GM21526 (cell line): Measurements from ENCODE around the gene SLC25A13.

ENCODE experiments used
- ATAC-seq: cut with Tn5 transposase; IDR thresholded peaks from one replicate; pipeline ENCODE4 v1.9.1; 2021; ENCODE audit warnings: moderate library complexity; ENCODE audit not compliant: unreplicated experiment, low FRiP score

SLC25A13 gene

DNA sequence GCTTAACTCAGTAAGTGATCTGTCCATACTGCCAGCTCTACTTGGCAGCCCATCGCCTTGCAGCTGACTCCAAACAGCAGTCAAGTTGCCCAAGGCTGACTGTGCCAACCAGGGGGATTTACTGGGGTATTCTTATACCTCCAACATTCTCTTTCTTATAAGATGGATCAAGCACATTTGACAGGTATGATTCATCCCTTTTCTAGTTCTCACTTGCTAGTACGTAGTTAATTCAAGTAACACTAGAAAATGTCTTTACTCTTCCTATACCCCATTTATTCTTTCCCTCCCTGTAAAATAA lies 77.0 kb downstream of the SLC25A13 start:
- ATAC-seq: no peak

DNA sequence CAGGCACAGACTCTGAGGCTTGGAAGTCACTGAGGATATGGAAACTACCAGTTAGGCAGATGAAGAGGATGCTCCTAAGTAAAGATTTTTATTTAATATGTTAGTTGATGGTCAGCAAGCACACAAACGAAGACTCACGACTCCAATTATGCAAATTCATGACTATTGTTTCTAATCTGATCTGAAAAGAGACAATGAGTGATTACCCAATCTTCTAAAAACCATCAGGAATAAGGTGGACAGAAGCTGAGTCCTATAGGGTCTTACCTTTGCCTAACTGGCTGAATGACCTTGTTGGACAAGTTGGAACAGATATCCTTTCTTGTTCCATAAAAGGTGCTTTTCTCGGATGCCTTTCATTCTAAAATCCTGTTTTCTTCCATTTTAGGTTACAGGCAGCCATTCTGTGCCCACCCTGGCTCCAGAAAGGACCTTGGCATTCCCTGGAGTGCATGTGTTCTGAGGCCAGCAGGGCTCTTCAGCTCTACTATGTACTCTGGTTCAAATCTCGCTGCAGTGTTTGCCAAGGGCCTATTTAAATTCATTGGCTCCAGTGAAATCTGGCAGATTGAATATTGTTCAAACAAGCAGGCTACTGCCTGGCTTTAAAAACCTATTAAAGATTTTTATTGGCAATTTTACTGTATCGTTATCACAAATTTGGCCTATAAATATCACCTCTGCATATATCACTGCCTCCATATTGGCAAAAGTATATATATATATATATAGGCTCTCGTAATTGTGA lies 77.5 kb downstream of the SLC25A13 start:
- no peak for ATAC-seq

DNA sequence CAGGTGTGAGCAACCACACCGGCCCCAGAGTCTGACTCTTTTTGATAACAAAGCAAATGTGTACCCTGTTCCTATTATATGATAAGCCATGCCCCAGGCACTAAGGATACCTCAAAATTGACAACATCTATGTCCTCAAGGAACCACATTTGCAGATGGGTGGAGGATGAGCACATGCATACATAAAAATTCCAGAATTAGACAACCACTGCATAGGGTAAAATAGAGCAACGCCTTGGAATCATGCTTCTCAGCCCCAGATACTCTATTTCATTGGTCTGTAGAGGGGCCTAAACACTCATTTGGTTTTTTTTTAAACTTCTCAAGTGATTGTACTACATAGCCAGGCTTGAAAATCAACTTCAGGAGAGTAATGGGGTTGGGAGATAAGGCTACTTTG lies 78.7 kb downstream of the SLC25A13 start:
- ATAC-seq: no peak

DNA sequence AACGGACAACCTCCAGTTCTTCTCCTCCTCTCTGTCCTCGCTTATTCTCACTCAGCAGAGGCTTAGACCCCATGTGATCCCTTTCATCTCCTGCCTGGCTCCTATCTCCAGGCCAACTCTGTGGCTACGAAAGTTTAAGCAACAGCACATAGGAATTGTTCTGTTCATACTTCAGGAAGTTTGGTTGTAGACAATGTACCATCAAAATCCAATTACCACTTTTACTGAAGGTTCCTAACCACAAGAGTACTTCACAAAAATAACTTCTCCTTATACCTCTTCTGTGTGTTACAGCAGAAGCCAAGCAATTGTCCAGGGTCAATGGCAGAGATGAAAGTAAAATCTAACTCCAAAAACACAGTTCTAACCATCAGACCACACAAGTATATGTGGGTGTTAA lies 80.0 kb downstream of the SLC25A13 start:
- no peak for ATAC-seq

DNA sequence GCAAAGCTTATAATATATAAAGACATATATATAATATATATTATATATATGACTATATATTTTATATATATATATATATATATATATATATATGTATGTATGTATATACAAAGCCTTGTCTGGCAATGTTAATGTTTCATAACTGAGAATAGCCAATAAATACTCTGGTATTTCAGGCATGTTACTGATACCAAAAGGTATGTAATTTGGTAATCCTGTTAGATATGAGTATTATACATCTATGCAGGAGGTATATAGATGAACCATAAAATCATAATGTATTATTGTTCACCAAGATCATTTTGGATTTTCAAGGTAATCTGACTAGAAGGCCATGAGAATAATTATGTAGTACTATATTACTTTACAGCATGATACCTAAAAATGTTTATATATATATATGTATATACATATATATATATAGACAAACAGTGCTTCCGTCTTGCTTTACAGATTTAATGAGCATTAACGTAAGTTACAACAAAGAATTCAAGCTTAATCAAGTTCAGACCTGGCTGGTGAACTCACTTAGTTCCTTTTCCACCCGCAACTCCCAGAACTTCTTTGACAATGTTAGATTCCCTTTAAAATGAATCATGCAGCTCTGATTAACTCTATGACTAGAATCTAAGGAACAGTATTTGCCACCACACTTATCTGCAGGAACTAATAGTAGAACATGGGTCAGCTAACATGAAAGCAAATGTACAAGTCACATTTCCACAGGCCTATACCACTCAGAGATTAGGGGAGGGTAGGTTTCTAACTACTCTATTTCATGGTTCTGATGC lies 82.7 kb downstream of the SLC25A13 start:
- ATAC-seq: no peak

DNA sequence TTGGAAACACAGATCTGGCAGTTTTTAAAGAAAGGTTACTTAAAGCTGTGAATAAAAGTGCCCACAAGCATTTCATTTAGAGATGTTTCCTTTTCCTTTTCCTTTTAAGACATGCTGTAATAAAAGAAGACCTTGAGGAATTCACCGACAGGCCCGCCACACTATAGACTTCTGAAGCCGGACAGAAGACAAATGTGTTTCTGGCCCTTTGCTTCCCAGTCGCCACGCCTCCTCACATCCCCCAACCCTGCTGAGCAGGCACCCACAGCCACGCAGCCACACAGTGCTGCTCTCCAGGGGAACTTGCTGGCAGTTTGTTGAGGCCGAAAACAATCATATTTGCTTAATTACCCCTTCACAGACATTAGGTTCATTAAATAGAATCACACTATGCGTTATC lies 83.4 kb downstream of the SLC25A13 start:
- ATAC-seq: no peak

DNA sequence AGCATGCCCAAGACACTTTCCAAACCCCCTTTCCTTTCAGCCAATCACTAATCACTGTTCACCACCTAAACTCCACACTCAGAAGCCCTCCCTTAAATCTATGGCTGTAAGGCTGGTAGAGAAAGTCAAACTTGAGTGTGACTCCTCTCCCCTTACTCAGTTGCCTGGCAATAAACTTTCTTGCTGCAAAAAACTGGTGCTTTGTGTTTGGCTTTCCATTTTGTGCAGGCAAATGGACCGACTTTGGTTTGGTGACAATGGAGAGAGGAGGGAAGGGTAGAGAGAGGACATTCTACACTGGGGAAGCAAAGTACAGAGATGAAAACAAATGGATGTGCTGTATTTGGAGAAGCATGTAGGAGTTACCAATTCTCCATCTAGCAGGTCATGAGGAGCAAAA lies 84.9 kb downstream of the SLC25A13 start:
- ATAC-seq: no peak

DNA sequence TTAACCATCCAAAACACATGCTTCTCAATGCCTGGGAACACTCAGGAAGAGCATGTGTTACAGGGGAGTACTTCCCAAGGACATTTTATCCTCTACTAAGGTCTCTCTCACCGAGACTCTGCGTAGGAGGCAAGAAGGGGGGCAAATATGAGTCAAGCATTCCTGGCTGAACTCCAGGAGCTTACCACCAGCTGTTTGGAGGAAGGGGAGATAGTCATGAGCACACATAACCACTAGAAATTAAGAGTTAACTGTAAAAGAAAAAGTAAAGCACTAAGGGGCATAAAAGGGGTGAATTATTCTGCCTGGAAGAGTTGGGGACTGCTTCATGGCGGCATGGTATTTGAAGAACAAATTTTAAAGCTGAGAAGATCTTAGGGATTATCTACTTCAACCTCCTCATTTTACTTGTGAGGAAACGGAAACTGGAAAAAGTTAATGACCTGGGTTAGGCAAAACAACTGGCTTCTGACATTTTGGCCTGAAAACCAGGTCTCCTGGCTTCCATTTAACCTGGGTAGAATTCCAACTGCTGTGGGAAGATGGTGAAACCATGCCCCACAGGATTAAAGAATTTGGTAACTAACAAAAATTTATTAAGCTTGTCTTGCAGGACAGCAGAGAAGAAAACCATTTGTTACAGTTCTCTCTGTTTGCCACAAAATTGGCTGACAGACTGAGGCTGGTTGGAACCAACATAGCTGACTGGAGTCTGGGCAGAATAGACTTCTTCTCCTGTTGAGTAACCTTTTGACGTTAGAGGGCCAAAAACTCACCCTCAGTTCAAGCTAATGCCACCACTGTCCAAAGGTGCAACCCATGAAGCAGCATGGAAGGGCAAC lies 85.5 kb downstream of the SLC25A13 start:
- no peak for ATAC-seq

DNA sequence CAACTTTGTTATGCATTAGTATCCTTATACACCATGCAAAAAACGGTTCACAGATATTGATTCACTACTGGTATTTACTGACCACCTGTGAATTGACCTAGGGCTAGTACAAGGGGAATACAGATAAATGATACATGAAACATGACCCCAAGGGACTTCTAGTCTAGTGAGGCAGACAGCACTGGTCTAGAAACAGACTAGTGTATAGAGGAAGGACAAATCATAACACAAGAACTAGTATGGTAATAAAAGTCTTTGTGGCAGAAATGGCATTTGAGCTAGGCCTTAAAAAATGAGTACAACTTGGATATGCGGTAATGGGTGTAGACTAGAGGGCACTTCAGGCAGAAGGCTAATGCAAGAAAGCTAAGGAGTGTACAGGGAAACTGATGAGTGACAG lies 86.6 kb downstream of the SLC25A13 start:
- ATAC-seq: no peak

DNA sequence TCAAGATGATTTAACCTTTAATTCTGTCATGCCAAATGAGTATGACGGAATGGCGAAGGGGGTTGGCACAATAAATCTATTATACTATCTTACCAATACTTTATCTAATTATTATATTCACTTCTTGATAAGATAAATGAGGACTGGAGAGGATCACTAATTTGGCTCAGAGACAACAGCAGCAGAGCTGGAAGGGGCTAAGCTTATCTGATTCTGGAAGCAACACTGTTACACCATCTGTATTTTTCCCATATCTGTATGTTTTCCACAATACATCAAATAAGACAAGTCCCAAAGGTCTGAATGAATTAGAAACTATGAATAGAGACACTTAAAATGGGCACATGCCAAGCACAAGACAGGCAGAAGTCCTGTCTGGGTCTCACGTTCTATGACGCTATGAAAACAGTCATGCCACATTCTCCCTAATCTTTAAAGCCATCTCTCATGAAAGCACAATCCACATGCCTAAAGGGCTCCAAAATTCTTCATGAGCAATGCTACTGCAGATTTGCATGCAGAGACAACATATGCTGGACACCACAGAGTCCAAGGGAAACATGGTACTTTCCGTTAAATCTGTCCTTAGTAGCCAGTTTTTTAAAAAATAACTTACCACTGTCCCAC lies 88.3 kb downstream of the SLC25A13 start:
- no peak for ATAC-seq

DNA sequence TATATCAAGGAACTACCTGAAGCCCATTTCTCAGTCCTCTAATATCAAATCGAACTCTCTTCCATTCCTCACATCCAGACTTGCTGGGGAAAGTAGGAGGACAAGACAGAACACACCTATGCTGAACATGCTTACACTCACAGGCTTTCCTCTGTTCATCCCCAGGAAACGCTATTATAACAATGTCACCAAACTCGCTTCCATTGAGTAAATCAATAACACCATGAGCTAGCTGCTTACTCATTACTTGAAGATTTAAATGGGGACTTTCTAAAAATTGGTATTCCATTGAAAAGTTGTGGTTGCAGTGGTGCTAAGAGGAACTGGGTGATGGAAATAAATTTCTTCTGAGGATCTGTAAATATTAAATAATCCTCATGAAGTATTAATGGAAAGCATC lies 88.8 kb downstream of the SLC25A13 start:
- ATAC-seq: no peak

DNA sequence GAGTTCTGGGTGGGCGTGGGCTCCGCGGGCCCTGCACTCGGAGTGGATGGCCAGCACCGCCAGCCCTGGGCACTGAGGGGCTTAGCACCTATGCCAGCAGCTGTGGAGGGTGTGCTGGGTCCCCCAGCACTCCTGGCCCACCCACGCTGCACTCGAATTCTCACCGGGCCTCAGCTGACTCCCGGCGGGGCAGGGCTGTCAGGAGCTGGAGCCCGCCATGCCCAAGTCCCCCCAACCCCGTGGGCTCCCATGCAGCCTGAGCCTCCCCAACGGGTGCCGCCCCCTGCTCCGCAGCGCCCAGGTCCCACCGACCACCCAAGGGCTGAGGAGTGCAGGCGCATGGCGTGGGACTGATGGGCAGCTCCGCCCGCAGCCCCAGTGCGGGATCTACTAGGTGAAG lies 93.1 kb downstream of the SLC25A13 start:
- no peak for ATAC-seq

DNA sequence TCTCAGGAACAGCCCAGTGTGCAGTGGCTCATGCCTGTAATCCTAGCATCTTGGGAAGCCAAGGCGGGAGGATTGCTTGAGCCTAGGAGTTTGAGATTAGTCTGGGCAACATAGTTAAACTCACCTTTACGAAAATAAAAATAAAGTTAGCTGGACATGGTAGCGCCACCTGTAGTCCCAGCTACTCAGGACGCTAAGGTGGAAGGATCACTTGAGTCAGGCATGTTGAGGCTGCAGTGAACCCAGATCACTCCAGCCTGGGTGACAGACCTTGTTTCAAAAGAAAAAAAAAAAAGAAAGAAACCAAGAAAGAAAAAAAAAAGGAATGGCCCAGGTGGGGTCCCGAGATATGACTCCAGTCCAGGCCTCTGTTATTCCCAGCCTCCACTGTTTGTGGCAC lies 96.6 kb downstream of the SLC25A13 start:
- ATAC-seq: no peak

DNA sequence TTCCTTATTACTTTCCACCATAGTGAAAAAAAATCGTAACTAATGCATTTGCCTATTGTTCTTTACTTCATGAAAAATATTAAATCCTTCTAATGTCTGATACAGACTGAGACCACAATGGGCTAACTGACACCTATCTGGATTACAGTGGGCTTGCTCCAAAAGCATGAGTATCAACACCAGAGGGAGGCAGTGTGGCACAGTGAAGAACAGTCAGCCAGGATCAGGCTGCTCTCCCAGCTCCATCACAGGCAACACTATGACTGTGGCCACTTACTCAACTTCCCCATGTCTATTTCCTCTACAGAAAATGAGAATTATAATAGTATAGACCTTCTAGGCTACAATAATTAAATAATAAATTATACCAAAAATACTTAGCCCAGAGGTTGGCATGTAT lies 97.2 kb downstream of the SLC25A13 start:
- no peak for ATAC-seq

DNA sequence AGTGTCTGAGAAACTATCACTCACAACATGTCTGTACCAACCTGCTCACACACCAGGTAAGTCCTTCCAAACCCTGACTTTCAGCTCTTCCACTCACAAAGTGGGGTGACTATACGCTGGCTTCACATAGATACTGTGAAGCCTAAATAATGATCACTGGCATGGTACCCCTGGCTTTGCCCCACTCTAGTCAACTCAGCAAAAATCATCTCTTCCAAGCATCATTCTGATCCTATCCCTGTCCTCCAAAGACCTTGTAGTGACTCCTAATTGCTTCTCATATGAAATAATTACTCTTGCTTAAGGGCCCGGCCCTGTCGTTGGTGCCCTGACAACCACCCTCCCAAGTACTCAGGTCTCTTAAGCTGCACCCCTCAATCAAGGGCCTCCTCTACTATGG lies 97.8 kb downstream of the SLC25A13 start:
- ATAC-seq: no peak

DNA sequence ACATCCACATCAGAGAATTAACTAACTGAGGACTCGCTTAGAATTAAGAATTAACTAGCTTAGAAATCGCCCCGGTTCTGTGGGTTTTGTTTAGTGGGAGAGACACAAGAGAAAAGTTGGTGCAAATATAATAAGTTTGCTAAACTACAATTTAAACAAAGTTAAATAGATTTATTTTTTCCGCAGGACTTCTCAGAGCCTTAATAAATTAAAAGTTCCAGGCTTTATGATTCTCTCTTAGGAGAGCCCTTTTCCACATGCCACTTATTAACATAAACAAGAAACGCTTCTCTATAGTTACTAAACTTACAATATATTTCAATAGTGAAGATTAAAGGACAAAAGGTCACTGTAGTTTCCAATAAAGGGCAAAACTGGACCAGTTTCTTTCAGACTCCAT lies 100.0 kb downstream of the SLC25A13 start:
- ATAC-seq: no peak

DNA sequence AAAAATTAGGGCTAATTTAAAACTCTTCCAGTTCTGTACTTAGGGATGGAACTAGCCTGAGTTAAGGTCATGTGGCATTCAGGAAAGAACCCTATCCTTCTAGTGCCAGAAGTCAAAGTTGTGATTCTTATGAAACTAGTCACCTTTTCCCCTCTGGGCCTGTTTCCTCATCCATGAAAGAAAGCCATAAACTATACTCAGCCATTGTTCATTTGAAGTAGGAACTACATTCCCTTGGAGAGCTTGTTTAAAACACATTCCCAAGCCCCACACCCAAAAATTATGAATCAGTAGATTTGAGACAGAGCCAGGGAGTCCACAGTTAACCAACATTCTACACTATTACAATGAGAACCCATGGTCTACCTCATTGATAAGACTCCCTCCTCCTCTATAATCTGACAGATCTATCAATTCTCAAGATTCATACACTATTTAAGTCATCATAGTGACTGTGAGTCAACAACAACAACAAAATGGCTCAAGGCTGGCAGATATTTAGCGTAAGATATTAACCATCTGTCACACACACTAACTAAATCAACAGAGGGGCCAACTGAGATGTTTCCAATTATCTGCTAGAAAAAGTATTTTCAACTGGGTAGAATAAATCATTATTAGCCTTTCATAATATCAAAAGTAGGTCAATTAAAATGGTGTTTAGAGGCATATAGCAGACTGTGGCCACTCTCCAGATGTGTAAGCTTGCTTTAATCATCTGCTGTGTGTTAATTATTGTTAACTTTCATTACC lies 102.3 kb downstream of the SLC25A13 start:
- no peak for ATAC-seq

DNA sequence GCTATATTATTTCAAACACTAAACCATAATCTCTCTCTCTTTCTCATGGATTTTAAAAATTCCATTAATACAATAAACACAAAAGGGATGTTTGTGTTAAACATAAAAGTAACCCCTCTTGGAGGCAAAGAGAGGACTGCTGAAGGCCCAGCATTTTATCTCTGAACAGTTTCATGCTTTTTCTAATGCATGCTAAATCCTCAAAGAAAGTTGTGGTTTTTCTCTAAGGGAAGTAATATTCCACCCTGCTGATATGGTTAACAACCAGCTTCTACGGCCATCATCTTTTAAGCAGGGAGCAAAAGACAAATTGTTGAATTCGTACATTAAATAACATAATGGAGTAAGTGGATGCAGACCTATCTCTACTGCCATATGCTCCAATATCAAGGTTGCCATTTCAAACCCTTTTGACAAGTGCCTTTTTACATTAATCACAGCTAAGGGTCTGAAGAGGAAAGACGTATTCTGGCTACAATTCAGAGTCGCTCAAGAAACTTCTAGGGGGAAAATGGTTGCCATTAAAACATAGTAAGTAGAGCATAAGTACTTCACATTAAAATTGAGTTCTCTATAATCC lies 103.1 kb downstream of the SLC25A13 start:
- no peak for ATAC-seq

DNA sequence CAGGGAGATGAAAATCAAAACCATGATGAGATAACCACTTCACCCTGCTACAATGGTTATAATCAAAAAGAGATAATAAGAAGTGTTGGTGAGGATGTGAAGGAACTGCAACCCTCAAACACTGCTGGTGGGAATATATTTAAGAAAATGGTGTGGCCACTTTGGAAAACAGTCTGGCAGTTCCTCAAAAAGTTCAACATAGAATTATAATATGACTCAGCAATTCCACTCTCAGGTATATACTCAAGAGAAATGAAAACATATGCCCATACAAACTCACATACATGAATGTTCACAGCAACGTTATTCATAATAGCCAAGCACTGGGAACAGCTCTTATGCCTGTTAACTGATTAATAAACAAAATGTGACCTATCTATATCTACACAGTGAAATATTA lies 104.8 kb downstream of the SLC25A13 start:
- ATAC-seq: no peak

DNA sequence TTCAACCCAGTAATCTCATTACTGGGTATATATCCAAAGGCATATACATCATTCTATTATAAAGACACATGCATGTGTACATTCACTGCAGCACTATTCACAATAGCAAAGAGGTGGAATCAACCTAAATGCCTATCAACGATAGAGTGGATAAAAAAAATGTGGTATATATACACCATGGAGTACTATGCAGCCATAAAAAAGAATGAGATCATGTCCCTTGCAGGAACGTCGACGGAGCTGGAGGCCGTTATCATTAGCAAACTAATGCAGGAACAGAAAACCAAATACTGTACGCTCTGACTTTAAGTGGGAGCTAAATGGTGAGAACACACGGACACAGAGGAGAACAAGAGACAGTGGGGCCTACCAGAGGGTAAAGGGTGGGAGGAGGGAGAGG lies 105.5 kb downstream of the SLC25A13 start:
- ATAC-seq: no peak
